ENCODE data around the gene TP73.
A peak's percentile ranks its signal among the peaks of the same experiment; 100 is the strongest.

Gene TP73

GRCh38 chr1:3673381-3674099 is 21.2 kb downstream of the TP73 start:
- DNase-seq = no peak

DNA sequence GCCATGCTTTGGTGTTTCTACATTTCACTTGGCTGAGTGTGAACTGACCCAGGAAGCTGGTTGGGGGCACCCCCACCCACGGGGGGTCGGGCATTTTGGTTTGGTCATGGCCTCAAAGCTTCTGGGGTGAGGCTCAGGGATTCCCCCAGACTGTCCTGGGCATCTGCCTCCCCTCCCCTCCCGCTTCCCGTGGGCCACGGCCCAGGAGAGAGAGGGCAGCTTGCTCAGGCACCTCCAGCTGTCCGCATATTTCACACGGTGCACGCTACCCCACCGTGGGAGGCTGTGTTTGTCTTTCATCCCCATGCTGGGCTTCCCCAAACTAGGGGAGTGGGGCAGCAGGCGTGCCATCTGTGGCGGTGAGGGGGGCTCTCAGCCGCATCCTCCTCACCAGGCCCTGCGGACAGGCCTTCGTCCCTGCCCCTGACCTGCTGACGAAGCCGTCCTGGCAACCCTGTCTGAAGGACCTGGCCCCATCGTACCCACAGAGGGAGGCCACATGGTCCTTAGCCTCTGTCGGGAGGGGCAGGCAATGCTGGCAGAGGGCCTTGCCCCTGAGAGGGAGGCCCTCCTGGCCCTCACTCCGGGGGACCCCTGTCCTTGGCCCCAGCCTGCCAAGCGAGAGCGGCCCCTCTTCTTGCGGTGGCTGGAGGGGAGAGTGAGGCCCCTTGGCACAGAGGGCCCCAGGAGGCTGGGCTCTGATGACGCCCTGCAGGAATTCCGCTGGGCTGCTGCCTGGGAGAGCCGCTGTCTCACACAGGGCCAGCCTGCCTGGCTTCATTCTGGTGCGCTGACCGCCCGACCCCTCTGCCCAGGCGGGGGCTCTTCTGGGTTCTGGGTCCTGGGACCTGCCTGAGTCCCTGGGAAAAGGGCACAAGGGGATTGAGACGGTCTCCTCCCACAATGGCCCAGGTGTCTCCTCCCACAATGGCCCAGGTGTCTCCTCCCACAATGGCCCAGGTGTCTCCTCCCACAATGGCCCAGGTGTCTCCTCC is 22.1 kb downstream of the TP73 start:
- DNase-seq = no peak

DNA sequence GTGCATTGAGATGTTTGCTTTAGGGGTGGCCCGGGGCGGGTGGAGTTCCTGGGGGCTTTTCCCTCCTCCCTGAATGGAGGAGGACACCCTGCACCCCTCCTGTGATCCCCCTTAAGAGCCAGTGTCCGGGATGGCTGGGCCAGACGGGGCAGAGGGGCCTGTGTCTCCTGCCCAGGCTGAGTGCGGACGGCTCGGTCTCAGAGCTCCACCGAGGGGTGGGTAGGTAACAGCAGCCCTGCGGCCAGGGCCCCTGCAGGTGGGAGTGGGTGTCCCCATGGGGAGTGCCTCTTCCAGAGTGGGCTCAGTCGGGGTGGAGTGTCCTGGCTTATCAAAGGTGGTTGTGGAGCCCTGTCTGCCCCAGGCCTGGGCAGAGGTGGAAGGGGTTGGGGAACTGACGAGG is 23.1 kb downstream of the TP73 start:
- DNase-seq = no peak

DNA sequence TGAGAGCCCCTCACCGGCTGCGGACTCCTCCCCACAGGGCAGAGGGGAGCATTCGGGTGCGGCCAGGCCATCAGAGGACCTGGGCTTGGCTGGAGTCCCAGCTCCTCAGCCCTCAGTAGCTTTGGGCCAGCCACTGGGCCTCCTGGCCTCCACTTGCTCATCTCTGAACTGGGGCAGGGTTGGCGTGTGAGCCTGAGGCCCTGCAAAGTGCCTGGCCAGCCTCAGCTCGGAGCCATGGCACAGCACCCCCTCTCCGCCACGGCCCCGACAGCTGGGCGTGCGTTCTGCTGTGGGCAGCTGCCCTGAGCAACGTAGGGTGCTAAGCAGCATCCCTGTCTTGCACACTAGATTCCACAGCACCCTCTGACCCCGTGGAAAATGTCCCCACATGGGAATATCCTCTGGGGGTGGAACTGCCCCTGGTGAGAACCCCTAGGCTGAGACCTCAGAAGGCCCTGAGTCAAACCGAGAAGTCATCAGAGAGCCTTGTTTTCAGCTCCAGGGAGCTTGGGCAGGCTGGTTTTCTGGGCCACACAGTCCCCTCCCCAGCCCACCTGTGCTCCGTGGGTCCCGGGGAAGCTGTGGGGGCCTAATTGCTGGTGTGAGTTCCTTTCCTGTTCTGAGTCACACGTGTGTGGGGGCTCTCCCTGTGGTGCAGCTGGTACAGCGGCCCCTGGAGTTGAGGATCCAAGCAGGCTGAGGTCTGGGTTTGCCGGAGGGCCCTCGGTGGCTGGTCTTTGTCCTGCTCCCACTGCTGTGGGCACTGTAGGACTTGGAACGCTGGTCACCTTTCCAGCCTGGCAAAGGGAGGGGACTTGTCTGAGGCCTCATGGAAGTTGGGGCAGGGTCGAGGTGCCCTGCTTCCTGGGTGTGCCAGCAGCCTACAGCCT is 24.5 kb downstream of the TP73 start:
- peak; percentile 20 for DNase-seq

DNA sequence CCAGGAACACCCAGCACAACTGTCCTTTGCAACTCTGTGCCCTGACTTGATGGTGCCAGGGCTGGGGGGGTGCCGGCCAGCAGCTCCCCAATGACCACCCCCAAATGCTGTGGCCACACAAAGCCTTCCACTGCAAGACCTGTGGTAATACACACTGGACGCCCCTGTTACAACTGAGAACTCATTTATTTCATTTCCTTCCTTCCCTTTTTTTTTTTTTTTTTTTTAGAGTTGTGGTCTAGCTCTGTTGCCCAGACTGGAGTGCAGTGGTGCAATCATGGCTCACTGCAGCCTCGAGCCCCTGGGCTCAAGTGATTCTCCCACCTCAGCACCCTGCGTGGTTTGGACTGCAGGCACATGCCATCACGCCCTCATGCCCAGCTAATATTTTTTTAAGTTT is 25.2 kb downstream of the TP73 start:
- DNase-seq = peak; percentile 46

GRCh38 chr1:3678361-3679097 is 26.2 kb downstream of the TP73 start:
- no peak for DNase-seq

- DNase-seq = peak; percentile 21
Measured at GRCh38 chr1:3679098-3679555, 26.8 kb downstream of the TP73 start.

DNA sequence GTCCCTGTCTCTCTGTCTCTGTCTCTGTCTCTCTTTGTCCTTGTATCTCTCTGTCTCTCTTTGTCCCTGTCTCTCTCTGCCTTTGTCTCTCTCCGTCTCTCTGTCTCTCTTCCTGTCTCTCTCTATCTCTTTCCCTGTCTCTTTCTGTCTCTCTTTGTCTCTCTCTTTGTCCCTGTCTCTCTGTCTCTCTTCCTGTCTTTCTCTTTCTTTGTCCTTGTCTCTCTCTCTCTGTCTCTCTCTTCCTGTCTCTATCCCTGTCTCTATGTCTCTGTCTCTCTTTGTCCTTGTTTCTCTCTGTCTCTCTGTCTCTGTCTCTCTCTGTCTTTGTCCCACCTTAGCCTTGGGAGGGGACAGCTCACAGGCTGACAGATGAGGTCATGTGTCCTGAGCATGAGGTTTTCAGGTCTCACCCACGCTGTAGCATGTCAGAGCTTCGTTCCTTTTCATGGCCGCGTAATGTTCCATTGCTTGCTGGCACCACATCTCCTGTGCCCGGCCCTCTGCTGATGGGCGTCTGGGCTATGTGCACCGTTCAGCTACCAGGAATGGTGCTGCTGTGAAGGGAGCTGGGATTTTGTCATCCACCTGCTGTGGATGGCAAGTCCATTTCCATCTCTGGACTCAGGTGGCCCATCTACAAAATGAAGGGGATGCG is 27.6 kb downstream of the TP73 start:
- no peak for DNase-seq

- DNase-seq = no peak
Measured at GRCh38 chr1:3680488-3681230, 28.3 kb downstream of the TP73 start.

DNA sequence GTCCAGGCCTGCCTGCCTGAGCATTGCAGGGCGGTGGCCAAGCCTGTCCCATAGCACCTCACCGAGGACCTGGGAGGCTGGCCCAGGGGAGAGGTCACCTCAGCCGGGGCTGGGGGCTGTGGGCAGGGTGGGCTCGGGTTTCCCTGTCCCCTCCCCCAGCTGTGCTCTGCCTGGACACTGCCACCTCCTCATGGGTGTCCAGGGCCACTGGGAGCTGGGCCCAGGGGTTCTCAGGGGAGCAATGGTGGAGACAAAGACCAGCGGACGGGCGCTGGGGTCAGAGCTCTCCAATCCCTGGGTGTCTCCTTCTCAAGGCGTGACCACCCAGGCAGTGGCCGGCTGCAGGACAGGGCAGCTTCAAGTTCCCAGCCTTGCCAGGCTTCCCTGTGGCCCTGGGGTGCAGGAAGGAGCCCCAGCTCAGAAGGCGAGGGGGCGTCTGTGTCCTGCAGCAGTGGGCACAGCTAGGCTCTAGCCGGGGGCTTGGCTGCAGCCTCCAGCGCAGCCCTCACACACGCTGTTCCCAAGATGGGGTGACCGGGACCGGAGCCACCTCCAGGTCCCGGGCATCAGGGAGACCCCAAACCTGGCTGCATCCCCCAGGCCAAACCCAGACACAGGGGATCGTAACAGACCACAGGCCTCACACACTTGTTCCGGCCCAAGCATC is 29.0 kb downstream of the TP73 start:
- no peak for DNase-seq

DNA sequence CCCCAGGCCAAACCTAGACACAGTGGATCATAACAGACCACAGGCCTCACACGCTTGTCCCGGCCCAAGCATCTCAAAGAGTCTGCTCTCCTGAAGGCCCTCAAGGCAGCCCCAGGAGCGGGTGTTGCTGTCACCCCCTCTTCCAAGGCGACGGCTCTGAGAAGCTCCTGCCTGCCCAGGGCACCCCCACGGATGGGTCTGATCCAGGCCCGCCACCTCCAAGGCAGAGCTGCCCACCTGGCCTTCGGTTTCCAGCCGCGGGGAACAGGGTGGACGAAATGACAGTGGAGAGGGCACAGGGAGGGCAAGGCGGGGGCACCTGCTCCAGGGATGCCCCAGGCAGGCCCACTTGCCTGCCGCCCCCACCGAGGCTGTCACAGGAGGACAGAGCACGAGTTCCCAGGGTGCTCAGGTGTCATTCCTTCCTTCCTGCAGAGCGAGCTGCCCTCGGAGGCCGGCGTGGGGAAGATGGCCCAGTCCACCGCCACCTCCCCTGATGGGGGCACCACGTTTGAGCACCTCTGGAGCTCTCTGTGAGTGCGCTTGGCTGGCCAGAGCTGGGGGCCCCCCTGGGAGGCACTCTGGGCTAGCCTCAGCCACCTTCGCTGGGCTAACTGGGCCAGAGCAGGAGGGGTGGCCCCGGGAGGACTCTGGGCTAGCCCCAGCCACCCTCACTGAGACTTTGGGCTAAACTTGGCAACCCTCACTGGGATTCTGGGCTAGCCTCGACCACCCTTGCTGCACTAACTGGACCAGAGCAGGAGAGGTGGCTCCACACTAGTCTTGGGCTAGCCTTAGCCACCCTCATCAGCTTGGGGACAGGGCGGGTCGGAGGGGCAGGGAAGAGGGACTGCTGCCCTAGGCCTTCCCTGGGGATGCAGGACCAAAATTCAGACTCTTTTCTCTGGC is 29.8 kb downstream of the TP73 start:
- DNase-seq = no peak

DNA sequence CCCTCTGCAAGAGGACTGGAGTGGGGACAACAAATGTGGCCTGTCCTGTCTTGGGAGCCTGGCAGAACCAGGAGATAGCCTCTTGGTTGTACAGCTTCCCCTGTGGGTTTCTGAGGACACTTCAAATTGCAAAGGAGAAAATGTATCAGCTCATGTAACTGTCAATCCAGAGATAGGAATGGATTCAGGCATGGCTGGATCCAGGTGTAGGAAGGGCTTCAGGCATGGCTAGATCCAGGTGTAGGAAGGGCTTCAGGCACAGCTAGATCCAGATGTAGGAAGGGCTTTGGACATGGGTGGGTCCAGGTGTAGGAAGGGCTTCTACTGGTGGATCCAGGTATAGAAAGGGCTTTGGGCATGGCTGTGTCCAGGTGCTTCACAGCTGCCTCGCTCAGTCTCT is 30.9 kb downstream of the TP73 start:
- no peak for DNase-seq

GRCh38 chr1:3683992-3684391 is 31.7 kb downstream of the TP73 start:
- DNase-seq = no peak

DNA sequence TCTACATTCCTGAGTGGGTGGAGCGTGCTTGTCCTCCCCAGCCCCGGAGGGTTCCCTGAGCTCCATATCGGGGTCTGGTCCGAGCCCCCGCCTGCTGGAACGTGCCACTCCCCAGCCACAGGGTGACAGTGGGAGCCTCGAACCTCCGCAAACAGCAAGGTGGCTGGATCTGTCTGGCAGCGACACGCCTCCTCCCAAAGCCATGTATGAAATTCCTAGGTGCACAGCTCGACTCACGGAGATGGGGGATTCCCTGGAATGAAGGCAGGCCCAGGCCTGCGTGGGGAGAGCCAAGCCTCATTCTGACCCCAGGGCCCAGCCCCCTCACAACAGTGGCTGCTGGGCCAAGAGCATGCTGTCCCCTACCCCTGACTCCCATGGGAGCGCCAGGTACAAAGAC is 32.9 kb downstream of the TP73 start:
- DNase-seq = no peak

- no peak for DNase-seq
Measured at GRCh38 chr1:3685906-3686305, 33.6 kb downstream of the TP73 start.

GRCh38 chr1:3687504-3687903 is 35.2 kb downstream of the TP73 start:
- no peak for DNase-seq

DNA sequence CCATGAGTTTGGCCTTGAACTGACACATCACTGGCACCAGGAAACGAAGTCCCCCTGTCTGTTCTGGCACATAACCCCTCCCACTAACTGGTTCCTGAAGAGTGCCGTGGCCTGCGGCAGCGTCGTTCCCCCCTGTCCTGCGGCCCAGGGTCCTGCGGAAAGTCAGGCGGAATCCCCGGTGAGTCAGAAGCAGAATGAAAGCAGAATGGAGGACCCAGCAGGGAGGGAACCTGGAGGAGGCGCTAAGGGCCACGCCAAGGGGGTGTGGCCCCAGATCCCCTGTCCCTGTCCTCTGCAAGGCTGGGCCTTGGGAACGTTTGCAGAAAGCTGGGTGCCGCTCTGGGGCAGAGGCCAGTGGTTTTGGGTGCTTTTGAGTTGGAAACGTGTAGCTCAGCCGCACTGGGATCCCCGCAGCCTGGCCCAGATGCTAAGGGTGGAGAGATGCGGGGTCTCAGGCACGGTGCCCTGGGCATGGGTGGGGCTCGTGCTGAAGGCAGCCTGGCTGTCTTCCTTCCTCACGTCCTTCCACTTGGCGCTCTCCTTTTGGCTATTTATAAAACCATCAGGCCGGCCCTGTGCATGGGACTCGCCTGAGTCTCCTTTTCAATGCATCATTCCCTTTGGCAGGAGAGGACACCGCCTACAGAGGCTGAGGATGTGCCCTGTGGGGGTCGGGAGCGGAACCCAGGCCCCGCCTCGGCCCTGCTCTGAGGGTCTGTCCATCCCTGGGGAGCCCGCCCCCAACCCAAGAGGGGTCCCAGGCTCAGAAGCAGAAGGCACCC is 36.2 kb downstream of the TP73 start:
- no peak for DNase-seq

- no peak for DNase-seq
Measured at GRCh38 chr1:3689138-3689750, 36.9 kb downstream of the TP73 start.

Data from hematopoietic multipotent progenitor cell treated with erythropoietin and hydrocortisone succinate and interleukin-3 and kit ligand, for 6 days (in vitro differentiated cells).